Measurements from ENCODE around the gene ZBTB16.
"Not testable (repeated sequence)": the region's sequence is repeated elsewhere in the genome, so short reads cannot be mapped to it uniquely, and the experiment has no call there.

Gene ZBTB16

DNA sequence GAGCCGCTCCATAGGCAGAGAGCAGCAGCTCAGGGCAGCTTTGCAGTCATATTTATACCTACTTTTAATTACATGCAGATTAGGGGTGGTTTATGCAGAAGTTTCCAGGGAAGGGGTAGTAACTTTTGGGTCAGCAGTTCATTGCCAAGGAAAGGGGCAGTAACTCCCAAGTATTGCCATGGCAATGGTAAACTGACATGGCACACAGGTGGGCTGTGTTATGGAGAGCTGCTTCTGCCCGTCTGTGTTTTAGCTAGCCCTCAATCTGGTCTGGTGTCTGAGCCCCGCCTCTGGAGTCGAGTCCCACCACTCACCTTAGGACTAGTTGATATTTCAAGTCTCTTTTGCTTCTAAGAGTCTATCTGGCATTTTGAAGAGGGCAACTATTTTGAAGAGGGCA lies 12.2 kb upstream of the ZBTB16 start:
- H3K79me2 ChIP-seq (ENCODE audit: insufficient read depth, low read length): no peaks in the 10 kb centered on the region
- TF ChIP-seq, protein P1, sequence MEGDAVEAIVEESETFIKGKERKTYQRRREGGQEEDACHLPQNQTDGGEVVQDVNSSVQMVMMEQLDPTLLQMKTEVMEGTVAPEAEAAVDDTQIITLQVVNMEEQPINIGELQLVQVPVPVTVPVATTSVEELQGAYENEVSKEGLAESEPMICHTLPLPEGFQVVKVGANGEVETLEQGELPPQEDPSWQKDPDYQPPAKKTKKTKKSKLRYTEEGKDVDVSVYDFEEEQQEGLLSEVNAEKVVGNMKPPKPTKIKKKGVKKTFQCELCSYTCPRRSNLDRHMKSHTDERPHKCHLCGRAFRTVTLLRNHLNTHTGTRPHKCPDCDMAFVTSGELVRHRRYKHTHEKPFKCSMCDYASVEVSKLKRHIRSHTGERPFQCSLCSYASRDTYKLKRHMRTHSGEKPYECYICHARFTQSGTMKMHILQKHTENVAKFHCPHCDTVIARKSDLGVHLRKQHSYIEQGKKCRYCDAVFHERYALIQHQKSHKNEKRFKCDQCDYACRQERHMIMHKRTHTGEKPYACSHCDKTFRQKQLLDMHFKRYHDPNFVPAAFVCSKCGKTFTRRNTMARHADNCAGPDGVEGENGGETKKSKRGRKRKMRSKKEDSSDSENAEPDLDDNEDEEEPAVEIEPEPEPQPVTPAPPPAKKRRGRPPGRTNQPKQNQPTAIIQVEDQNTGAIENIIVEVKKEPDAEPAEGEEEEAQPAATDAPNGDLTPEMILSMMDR (IDR thresholded peaks at IDR 0.05; ENCODE audit: borderline replicate concordance, extremely low read depth, low read length, poor library complexity, severe bottlenecking): no peak
- no peak for TF ChIP-seq EZH2 (IDR thresholded peaks at IDR 0.05; ENCODE audit: borderline replicate concordance, low read depth, low read length, severe bottlenecking)
- H3K36me3 ChIP-seq (ENCODE audit: insufficient read depth, low read length): no peaks in the 10 kb centered on the region
- no peak overlapping the region for H3K4me3 ChIP-seq (ENCODE audit: low read depth in 1 of 2, low read length in 2 of 2)
- no peaks in the 10 kb centered on the region for H4K20me1 ChIP-seq (ENCODE audit: insufficient read depth, low read length)
- DNase-seq (no peak), ATAC-seq (ENCODE audit: insufficient read depth, low read depth) (no peak)
- H3K9ac ChIP-seq (ENCODE audit: low read depth, low read length): no peak overlapping the region
- peaks cover 4% of the 10 kb centered on the region for H3K27me3 ChIP-seq (ENCODE audit: insufficient read depth, low read length, poor library complexity)
- no peak overlapping the region for H3K4me2 ChIP-seq (ENCODE audit: insufficient read depth, low read length)
- H3K4me1 ChIP-seq (ENCODE audit: insufficient read depth, low read length): no peaks in the 10 kb centered on the region
- no peaks in the 10 kb centered on the region for H3K9me3 ChIP-seq (ENCODE audit: insufficient read depth, low read length, severe bottlenecking)
- no peak overlapping the region for H3K27ac ChIP-seq (ENCODE audit: low read length)
- H2AFZ ChIP-seq (ENCODE audit: low read depth, low read length): no peak overlapping the region

DNA sequence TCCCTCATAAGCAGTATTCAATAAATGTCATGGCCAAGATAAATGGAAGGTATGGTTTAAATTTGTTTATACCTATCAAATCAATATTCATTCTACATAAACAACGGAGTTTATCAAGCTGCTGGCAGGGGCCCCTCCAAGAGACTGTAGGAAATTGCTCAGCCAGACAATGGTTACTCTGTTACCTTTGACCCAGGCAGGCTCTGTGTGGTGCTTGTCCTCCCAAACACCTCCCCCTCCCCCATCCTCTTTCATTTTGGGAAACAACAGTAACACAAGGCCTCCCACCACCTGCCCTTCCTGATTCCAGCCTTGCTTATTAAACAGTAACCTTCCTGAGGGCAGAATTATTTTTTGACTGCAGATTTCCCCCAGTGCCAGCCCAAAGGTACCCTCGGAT lies 10.5 kb upstream of the ZBTB16 start:
- Histone ChIP-seq H3K9me3 (ENCODE audit: insufficient read depth, low read length, severe bottlenecking) (no peaks in the 10 kb centered on the region), H3K9ac (ENCODE audit: low read depth, low read length) (no peak overlapping the region), H3K27me3 (ENCODE audit: insufficient read depth, low read length, poor library complexity) (peaks cover 4% of the 10 kb centered on the region), H3K79me2 (ENCODE audit: insufficient read depth, low read length) (no peaks in the 10 kb centered on the region), H3K4me3 (ENCODE audit: low read depth in 1 of 2, low read length in 2 of 2) (no peak overlapping the region), H3K4me1 (ENCODE audit: insufficient read depth, low read length) (no peaks in the 10 kb centered on the region), H3K27ac (ENCODE audit: low read length) (no peak overlapping the region), H3K4me2 (ENCODE audit: insufficient read depth, low read length) (no peak overlapping the region), H4K20me1 (ENCODE audit: insufficient read depth, low read length) (no peaks in the 10 kb centered on the region), H3K36me3 (ENCODE audit: insufficient read depth, low read length) (no peaks in the 10 kb centered on the region), H2AFZ (ENCODE audit: low read depth, low read length) (no peak overlapping the region)
- DNase-seq: no peak
- ATAC-seq (ENCODE audit: insufficient read depth, low read depth): no peak
- TF ChIP-seq, protein P1 (IDR thresholded peaks at IDR 0.05; ENCODE audit: borderline replicate concordance, extremely low read depth, low read length, poor library complexity, severe bottlenecking): no peak
- no peak for TF ChIP-seq EZH2 (IDR thresholded peaks at IDR 0.05; ENCODE audit: borderline replicate concordance, low read depth, low read length, severe bottlenecking)

DNA sequence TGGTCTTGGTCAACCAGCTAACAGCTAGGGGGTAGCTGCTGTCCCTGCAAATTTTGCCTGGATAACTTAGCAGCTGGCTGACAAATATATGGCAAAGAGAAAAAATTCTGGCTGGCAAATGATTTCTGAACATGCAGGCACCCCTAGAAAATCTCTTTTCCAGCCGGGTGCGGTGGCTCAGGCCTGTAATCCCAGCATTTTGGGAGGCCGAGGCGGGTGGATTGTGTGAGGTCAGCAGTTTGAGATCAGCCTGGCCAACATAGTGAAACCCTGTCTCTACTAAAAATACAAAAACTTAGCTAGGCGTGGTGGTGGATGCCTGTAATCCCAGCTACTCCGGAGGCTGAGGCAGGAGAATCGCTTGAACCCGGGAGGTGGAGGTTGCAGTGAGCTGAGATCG lies 9.7 kb upstream of the ZBTB16 start:
- not testable (repeated sequence) for H3K4me3 ChIP-seq (ENCODE audit: low read depth in 1 of 2, low read length in 2 of 2); H4K20me1 ChIP-seq (ENCODE audit: insufficient read depth, low read length); H3K36me3 ChIP-seq (ENCODE audit: insufficient read depth, low read length); H3K9ac ChIP-seq (ENCODE audit: low read depth, low read length); H3K27me3 ChIP-seq (ENCODE audit: insufficient read depth, low read length, poor library complexity); ATAC-seq (ENCODE audit: insufficient read depth, low read depth); H3K4me1 ChIP-seq (ENCODE audit: insufficient read depth, low read length); H3K9me3 ChIP-seq (ENCODE audit: insufficient read depth, low read length, severe bottlenecking); DNase-seq; H3K4me2 ChIP-seq (ENCODE audit: insufficient read depth, low read length); H2AFZ ChIP-seq (ENCODE audit: low read depth, low read length); H3K27ac ChIP-seq (ENCODE audit: low read length); H3K79me2 ChIP-seq (ENCODE audit: insufficient read depth, low read length)

DNA sequence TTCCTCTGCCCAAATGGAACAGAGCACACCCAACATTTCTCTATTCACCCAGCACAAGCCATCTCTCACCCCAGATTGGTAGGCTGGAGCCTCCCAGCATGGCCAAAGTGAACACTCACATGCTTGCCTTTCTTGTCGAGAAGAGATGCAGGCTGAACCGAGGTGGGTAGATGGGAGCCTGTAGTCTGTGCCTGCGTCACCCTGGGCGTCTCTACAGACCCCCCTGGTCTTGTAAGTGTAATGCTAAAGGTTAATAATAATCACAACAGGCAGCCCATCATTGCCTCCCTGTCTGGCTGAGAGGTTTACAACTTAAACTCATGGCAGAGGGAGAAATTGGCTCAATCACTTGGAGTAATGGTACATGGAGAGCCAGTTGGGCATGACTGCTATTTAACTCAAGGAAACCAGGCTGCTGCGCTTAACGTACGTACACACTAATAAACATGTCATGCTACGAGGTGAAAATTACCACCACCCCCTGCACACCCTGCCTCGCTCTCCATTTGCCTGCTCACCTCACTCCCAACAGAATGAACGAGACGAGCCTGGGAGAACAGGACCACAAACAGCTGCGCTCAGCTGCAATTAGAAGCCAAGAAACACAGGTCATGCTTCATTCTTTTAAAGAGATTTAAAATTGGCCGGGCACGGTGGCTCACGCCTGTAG lies 9.1 kb upstream of the ZBTB16 start:
- Histone ChIP-seq H3K27me3 (ENCODE audit: insufficient read depth, low read length, poor library complexity) (peaks cover 6% of the 10 kb centered on the region), H3K4me2 (ENCODE audit: insufficient read depth, low read length) (no peak overlapping the region), H3K27ac (ENCODE audit: low read length) (no peak overlapping the region), H3K4me1 (ENCODE audit: insufficient read depth, low read length) (no peaks in the 10 kb centered on the region), H3K9me3 (ENCODE audit: insufficient read depth, low read length, severe bottlenecking) (no peaks in the 10 kb centered on the region), H4K20me1 (ENCODE audit: insufficient read depth, low read length) (no peaks in the 10 kb centered on the region), H3K79me2 (ENCODE audit: insufficient read depth, low read length) (no peaks in the 10 kb centered on the region), H3K36me3 (ENCODE audit: insufficient read depth, low read length) (no peaks in the 10 kb centered on the region), H3K4me3 (ENCODE audit: low read depth in 1 of 2, low read length in 2 of 2) (no peak overlapping the region), H2AFZ (ENCODE audit: low read depth, low read length) (no peak overlapping the region), H3K9ac (ENCODE audit: low read depth, low read length) (no peak overlapping the region)
- no peak for ATAC-seq (ENCODE audit: insufficient read depth, low read depth)
- DNase-seq: no peak
- no peak for TF ChIP-seq EZH2 (IDR thresholded peaks at IDR 0.05; ENCODE audit: borderline replicate concordance, low read depth, low read length, severe bottlenecking)
- TF ChIP-seq, protein P1 (IDR thresholded peaks at IDR 0.05; ENCODE audit: borderline replicate concordance, extremely low read depth, low read length, poor library complexity, severe bottlenecking): no peak

Measured in DND-41 (cell line).